Activated CD4-positive, alpha-beta memory T cell treated with anti-CD3 and anti-CD28 coated beads, Interleukin-2, amount 10 ng/mL, durations not matched to agents 7 days and 5 days (primary cell): ENCODE data around the gene NAV2. TPM values are rescaled to one million over a fixed set of nuclear protein-coding genes. Genes with fewer than 3 reads are reported as not detected.

Source experiments
- CTCF ChIA-PET: fragments of 350-600 bp; sonication (Branson Sonifier 250); formaldehyde crosslinking; loops from one replicate; lab custom pipeline; 2021; ENCODE audit warnings: antibody characterized with exemption, inconsistent platforms; lab: Charles Lee
- POLR2A ChIA-PET: fragments of 350-600 bp; sonication (Branson Sonifier 250); formaldehyde crosslinking; loops from one replicate; lab custom pipeline; 2021; ENCODE audit warnings: antibody characterized with exemption; lab: Charles Lee
- DNase-seq: peaks from one replicate; pipeline ENCODE4 v3.0.0-alpha.2; 2020
- H3K27ac Mint-ChIP-seq: one replicate; pipeline ENCODE4 v1.8.0; 2021; ENCODE audit warnings: mild to moderate bottlenecking, mixed read lengths
- H3K27me3 Mint-ChIP-seq: one replicate; pipeline ENCODE4 v1.8.0; 2021; ENCODE audit warnings: mixed read lengths
- H3K36me3 Mint-ChIP-seq: one replicate; pipeline ENCODE4 v1.8.0; 2021; ENCODE audit warnings: low read depth, mixed read lengths
- H3K4me1 Mint-ChIP-seq: one replicate; pipeline ENCODE4 v1.8.0; 2021; ENCODE audit warnings: mixed read lengths
- H3K4me3 Mint-ChIP-seq: one replicate; pipeline ENCODE4 v1.8.0; 2021; ENCODE audit warnings: mild to moderate bottlenecking, mixed read lengths
- H3K9me3 Mint-ChIP-seq: one replicate; pipeline ENCODE4 v1.8.0; 2021; ENCODE audit warnings: mixed read lengths
- total RNA-seq, 2 experiments: library from RNA; stranded (reverse); gene quantifications; one replicate each; pipeline ENCODE4 v1.2.3, GENCODE V29; 2021

The NAV2 gene
- total RNA-seq, 2 experiments from 2014 or later, result 0.53 to 0.70 TPM

DNA sequence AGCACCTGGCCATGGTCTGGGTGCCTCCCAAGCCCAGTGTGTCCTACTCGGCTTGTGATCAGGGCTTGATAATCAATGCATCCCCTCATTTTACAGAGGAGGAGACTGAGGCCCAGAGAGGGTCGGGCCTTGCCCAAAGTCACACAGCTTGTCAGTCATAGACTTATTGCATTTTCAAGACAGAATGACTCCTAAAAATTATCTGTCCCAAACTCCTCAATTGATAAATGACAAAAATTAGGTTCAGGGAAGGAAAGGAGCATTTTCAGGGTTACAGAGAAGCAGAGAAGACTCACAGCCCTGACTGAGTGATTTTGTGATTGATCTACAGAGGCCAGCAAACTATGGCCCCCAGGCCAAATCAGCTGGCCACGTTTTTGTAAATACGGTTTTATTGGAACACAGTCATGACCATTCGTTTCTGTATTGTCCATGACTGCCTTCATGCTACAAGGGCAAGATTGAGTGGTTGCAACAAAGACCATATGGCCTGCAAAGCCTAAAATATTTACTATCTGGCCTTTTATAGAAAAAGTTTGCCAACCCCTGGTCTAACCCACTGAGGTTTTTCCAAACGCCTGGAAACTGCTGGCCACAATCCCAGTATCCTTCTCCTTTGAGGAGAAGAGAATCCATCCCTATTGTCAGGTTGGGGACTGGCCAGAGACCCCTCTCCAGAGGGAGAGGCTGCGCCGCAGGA, 35.1 kb upstream of the NAV2 start:
- H3K27ac Mint-ChIP-seq, result no peak overlapping the region
- no peaks in the 10 kb centered on the region for H3K9me3 Mint-ChIP-seq
- ChIA-PET POLR2A (no interaction called here), CTCF (no interaction called here)
- peaks cover 7% of the 10 kb centered on the region for H3K4me1 Mint-ChIP-seq
- DNase-seq, result no peak
- H3K4me3 Mint-ChIP-seq, result no peak overlapping the region
- H3K27me3 Mint-ChIP-seq, result peaks cover 9% of the 10 kb centered on the region
- H3K36me3 Mint-ChIP-seq, result no peaks in the 10 kb centered on the region

DNA sequence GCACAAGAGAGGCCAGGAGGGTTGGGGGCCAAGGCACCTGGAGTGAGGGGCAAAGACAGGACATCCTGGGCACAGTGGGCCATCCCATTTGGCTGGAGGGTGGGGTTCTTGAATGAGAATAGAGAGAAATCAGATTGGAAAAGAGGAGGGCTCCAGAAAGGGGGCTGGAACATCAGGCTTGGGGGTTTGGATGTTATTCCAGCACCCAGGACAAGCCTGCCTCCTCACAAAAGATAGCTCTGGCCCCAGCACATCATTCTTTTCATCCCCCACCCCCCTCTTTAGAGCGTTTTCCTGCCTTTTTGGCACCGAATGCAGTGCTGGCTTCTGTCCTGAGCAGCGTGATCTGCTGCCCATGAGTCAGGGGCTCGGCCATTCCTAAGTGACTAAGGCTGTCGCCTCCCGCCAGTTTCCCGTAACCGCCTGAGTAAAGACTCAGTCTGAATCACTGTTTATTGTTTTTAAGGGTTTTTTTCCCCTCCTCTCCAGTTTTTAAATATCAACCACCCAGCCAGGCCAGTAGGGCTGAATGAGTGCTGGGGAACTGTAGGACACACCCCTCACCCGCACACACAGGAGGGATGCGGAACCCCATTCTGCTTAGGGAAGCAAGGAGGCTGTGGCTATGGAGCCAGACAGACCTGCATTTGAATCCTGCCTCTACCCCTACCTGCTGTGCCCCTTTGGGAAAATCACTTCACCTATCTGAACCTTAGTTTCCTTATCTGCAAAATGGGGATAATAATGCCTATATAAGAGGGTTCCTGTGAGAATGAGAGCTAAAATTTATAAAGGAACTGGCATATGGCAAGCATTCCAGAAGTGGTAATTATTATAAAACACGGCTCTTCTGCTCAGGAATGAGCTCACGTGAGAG, 32.4 kb upstream of the NAV2 start:
- H3K36me3 Mint-ChIP-seq, result no peaks in the 10 kb centered on the region
- H3K27ac Mint-ChIP-seq, result no peak overlapping the region
- H3K9me3 Mint-ChIP-seq, result no peaks in the 10 kb centered on the region
- CTCF ChIA-PET, result no interaction called here
- peaks cover 3% of the 10 kb centered on the region for H3K27me3 Mint-ChIP-seq
- H3K4me3 Mint-ChIP-seq, result no peak overlapping the region
- POLR2A ChIA-PET, result no interaction called here
- peaks cover 1% of the 10 kb centered on the region for H3K4me1 Mint-ChIP-seq
- DNase-seq, result no peak

DNA sequence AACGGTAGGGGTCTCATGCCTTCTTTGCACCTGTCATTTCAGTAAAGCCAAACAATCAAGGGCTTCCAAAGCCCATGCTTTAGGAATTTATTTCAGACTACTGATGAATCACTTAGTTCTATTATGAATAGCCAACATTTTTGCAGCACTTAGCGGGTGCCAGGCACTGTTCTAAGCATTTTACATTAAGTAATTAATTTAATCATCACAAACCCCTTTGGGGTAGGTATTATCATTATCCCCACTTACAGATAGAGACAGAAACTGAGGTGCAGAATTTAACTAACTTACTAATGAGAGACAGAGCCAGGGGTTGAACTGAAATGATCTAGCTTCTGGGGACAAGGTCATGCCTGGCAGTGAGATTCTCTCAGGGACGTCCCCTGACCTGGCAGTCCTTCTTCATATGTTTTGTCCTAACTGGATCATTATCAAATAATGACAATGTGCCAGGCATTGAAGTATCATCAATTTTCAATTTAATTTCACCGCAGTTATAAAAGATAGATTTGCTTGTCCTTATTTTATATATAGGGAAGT, 31.7 kb upstream of the NAV2 start:
- no peak overlapping the region for H3K4me3 Mint-ChIP-seq
- no peak overlapping the region for H3K27ac Mint-ChIP-seq
- ChIA-PET CTCF (no interaction called here), POLR2A (no interaction called here)
- no peak for DNase-seq
- H3K4me1 Mint-ChIP-seq, result no peaks in the 10 kb centered on the region
- no peaks in the 10 kb centered on the region for H3K36me3 Mint-ChIP-seq
- no peaks in the 10 kb centered on the region for H3K9me3 Mint-ChIP-seq
- H3K27me3 Mint-ChIP-seq, result peaks cover 2% of the 10 kb centered on the region

DNA sequence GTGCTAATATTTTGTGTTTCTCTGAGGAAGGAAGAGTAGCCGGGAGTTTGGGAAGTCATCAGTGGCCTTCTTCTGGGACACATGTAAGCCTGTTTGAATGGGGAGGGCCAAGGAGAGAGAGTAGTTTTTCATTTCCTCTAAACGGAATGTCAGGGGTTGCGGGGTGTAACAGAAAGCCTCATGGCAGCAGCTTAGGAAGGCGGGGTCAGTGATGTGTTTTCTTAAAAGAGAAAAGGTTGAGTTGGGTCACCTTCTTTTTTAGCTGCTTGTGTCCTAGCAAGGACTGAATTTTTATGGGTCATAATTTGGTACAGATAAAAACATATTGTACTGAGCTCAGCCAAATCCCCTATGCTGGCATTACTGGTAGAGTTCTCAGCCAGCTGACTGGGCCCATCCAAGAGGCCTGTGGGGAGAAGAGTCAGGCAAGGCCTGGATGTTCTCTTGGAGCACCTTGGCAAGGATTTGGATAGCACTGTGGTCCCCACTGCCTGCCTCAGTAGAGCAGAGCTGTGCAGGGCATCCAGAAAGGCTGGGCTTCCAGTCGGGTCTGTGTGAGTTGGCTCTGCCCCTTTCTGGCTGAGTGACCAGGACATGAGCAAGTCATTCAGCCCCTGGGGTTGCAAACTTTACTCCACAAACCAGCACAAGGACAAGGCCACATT, 29.4 kb upstream of the NAV2 start:
- Mint-ChIP-seq H3K36me3 (no peaks in the 10 kb centered on the region), H3K4me3 (no peak overlapping the region), H3K9me3 (no peaks in the 10 kb centered on the region), H3K27ac (no peak overlapping the region), H3K4me1 (no peaks in the 10 kb centered on the region), H3K27me3 (peaks cover 2% of the 10 kb centered on the region)
- CTCF ChIA-PET, result no interaction called here
- no peak for DNase-seq
- POLR2A ChIA-PET, result no interaction called here

DNA sequence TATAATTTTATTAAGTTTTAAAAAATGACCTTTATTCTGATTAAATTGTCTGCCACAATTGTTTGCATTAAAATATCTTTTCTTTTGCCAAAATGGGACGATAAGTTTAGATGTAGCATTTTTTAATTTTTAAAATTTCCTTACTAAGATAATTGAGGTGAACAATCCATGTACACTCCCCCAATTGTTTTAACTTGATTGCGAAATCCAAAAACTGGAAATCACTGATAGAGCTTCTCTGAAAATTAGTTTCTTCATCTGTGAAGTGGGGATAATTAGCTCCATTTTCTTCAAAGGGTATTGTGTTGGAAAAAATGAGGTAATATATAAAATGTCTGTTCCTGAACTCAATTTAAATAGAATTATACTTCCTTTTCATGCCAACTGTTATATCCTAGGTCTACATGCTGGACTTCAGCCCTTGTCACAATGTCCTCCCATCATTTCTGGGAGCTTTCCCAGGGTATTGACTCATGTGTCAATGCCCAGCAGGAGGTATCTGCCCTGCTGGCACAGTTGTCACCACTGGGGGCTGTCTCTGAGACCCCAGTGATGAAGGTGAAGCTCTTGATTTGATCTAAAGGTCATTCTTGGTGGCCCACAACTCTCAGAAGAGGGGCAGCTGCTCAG, 28.7 kb upstream of the NAV2 start:
- Mint-ChIP-seq H3K4me3 (no peak overlapping the region), H3K4me1 (no peaks in the 10 kb centered on the region), H3K27me3 (peaks cover 3% of the 10 kb centered on the region), H3K27ac (no peak overlapping the region), H3K36me3 (no peaks in the 10 kb centered on the region), H3K9me3 (no peaks in the 10 kb centered on the region)
- DNase-seq, result no peak
- ChIA-PET POLR2A (no interaction called here), CTCF (no interaction called here)

DNA sequence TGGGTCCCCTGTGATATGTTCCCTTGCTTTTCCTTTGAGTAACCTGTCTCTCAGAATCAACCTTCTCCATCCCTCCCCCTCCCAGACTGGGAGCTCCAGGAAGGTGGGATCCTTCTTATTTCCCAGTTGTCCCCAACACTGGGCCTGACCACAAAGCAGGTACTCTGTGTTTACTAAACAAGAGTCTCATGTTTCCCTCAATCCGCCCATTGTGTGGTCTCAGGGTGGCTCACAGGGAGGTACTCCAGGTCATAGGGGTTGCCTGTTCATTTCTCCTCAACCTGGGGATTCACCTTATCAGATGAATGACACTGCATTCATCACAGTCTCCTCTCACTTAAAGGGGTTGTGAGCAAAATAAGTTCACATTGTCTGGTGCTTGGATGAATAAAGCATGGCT, 26.4 kb upstream of the NAV2 start:
- H3K9me3 Mint-ChIP-seq, result no peaks in the 10 kb centered on the region
- no peak overlapping the region for H3K27ac Mint-ChIP-seq
- CTCF ChIA-PET, result no interaction called here
- H3K4me3 Mint-ChIP-seq, result no peak overlapping the region
- no peaks in the 10 kb centered on the region for H3K4me1 Mint-ChIP-seq
- no peaks in the 10 kb centered on the region for H3K36me3 Mint-ChIP-seq
- no peak for DNase-seq
- POLR2A ChIA-PET, result no interaction called here
- peaks cover 2% of the 10 kb centered on the region for H3K27me3 Mint-ChIP-seq

DNA sequence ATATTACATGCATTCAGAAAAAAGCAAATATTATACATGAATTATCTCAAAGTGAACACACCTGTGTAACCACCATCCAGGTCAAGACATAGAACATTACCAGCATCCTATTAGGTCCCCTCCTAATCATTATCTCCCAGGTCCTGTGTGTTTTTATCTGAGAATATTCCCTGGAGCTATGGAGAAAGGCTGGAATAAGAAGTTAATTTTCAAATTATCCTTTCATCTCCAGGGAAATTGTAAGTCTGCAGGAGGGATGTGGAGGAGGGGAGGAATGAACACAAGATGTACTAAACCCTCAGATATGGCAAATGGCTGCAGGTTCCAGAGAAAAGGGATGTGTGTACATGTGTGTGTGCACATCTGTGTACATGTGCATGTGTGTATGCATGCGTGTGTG, 25.2 kb upstream of the NAV2 start:
- no peak for DNase-seq
- Mint-ChIP-seq H3K36me3 (no peaks in the 10 kb centered on the region), H3K27ac (no peak overlapping the region), H3K9me3 (no peaks in the 10 kb centered on the region), H3K4me3 (no peak overlapping the region), H3K27me3 (peaks cover 2% of the 10 kb centered on the region), H3K4me1 (no peaks in the 10 kb centered on the region)
- ChIA-PET POLR2A (no interaction called here), CTCF (no interaction called here)

DNA sequence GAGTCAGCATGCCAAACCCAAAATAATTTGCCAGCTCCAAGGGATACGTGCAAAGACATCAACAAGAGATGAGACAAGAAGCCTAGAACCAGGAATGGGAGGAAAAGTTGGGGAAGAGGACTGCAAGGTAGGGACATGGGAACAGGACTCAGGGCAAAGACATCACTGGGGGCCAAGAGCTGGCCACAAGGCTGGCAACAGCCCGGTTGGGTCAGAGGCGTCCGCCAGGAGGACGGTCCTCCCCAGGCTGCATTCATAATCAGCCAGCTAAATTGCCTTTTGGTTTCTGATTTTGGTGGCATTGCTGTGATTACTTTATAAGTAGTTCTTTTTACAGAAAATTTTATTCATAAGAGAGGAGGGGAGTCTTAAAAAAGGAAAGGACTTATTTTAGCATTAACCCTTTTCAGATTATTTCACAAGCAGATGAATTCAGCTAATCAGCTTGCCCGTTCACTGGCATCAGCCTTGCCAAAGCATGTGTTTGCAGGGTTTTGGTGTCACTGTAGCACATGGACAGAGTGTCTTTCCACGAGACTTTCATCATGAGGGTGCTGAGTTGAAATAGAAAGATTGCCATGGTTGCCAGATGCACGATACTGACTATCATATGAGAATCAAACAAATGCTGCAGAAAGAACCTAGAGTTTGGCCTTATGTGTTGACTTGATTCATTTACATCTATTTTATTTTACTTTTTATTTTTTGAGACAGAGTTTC, 23.2 kb upstream of the NAV2 start:
- CTCF ChIA-PET, result no interaction called here
- Mint-ChIP-seq H3K4me1 (no peaks in the 10 kb centered on the region), H3K27me3 (peaks cover 2% of the 10 kb centered on the region), H3K9me3 (no peaks in the 10 kb centered on the region), H3K36me3 (no peaks in the 10 kb centered on the region), H3K27ac (no peak overlapping the region), H3K4me3 (no peak overlapping the region)
- DNase-seq, result no peak
- POLR2A ChIA-PET, result no interaction called here

DNA sequence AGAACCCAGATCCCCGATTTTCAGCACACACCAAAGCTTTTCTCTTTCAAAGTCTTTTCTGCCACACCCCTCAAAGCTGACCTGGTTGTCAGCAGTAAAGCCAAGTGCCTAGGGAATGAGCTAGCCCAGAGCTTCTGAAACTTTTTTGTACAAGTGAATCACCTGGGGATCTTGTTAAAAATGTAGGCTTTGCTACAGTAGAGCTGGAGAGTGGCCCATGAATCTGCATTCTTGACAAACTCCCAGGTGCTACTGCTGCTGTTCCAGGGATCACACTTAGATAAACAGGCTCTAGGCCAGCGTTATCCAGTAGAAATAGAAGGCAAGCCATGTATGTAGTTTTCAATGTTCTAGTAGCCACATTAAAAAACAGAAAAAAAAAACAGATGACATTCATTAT, 21.8 kb upstream of the NAV2 start:
- Mint-ChIP-seq H3K27me3 (peaks cover 2% of the 10 kb centered on the region), H3K36me3 (no peaks in the 10 kb centered on the region), H3K4me3 (no peak overlapping the region), H3K9me3 (no peaks in the 10 kb centered on the region), H3K27ac (no peak overlapping the region), H3K4me1 (no peaks in the 10 kb centered on the region)
- no peak for DNase-seq
- ChIA-PET CTCF (no interaction called here), POLR2A (no interaction called here)

DNA sequence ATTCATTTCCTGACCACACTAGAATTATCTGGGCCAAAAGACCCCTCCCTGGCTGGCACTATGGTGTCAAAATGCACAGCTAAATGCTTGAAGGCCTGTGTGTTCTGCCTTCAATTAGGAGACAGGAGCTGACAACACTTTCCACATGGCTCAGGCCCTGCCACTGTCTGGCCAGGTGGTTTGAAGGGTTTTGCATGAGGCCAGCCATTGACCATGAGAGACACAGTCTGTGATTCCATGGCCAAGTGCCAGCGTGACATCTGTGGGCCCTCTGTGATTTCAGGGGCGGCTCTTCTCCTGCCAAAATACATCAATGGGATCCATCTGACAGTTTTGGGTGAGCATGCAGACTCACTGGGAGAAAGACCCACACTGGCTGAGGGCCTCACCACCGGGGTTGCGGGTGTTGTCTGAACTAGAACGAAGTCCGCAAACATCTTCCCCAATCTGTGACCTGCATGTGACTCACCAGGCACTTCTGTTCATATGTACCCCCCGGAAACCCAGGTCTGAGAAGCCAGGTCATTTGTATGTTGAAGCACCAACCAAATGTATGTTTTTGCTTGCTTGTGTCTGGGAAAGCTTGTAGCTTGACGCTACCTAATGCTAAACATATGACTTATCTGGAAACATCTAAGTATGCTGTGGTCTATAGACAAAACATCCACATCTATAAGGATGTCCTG, 20.7 kb upstream of the NAV2 start:
- H3K4me3 Mint-ChIP-seq, result no peak overlapping the region
- H3K4me1 Mint-ChIP-seq, result no peaks in the 10 kb centered on the region
- H3K27ac Mint-ChIP-seq, result no peak overlapping the region
- H3K9me3 Mint-ChIP-seq, result no peaks in the 10 kb centered on the region
- ChIA-PET POLR2A (no interaction called here), CTCF (no interaction called here)
- DNase-seq, result no peak
- H3K36me3 Mint-ChIP-seq, result no peaks in the 10 kb centered on the region
- H3K27me3 Mint-ChIP-seq, result peaks cover 5% of the 10 kb centered on the region

DNA sequence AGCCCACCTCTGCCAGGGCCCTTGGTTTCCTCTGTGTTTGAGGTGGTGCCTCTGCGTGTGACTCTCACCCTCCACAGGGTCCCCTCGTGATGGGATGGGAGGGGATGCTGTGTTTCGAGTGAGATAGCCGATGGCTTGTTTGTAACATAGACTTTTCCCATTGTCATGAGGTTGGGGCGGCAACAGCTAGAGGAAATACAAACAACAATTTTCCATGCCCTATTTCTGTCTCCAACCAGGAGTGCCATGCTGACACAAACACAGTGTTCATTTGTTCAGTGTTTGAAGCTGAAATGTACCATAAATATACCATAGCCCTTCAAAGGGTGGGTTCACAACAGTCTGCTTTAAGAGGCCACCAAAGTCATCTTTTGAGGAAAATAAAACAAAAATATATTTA, 19.5 kb upstream of the NAV2 start:
- Mint-ChIP-seq H3K27ac (no peak overlapping the region), H3K4me3 (no peak overlapping the region), H3K9me3 (no peaks in the 10 kb centered on the region), H3K36me3 (no peaks in the 10 kb centered on the region), H3K4me1 (no peaks in the 10 kb centered on the region), H3K27me3 (peaks cover 6% of the 10 kb centered on the region)
- ChIA-PET CTCF (no interaction called here), POLR2A (no interaction called here)
- no peak for DNase-seq

DNA sequence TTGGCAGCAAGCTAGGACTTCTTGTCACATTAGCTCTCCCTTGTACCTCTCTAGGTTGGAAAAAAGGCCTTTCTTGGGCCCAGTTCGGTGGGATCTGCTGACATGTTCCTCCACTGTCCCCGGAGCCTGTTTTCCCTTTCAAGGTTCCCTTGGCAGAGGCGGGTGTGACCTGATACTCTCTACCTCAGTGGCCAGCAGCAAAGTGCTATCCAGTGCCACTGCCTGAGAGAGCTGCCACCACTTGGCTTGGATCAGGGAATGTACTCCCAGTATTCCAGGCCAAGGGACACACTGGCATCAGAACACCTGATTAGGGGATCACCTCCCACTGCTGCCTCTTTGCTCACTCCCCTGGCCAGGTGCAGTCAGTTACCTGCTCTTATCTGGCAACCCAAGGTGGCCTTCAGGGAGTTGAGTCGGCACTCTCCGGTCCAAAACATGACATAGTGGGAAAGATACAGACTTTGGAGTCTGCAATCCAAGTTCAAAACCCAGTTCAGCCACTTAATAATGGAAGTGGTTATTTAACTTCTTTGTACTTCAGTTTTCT, 17.8 kb upstream of the NAV2 start:
- no peaks in the 10 kb centered on the region for H3K36me3 Mint-ChIP-seq
- H3K4me3 Mint-ChIP-seq, result no peak overlapping the region
- DNase-seq, result no peak
- H3K27ac Mint-ChIP-seq, result no peak overlapping the region
- H3K4me1 Mint-ChIP-seq, result no peaks in the 10 kb centered on the region
- H3K27me3 Mint-ChIP-seq, result peaks cover 3% of the 10 kb centered on the region
- POLR2A ChIA-PET, result interaction anchor here (1.3 kb wide), 1 partner anchor 17 kb away, joined by 3 read pairs; no protein-coding TSS in a partner anchor
- no peaks in the 10 kb centered on the region for H3K9me3 Mint-ChIP-seq
- CTCF ChIA-PET, result no interaction called here
